ENCODE results near the gene BACH2. TPM values are rescaled to one million over a fixed set of nuclear protein-coding genes. Genes with fewer than 3 reads are reported as not detected.

The BACH2 gene
- total and polyA plus RNA-seq, 4 donors: 11.0 to 16.7 (median 12.9) TPM

- Histone ChIP-seq H3K36me3 (ENCODE audit: control insufficient read depth, insufficient read depth, low read length) (no peaks in the 10 kb centered on the region), H3K27ac (ENCODE audit: low read depth, low read length) (no peak overlapping the region), H3K4me1 (ENCODE audit: control insufficient read depth, insufficient read depth, low read length) (no peaks in the 10 kb centered on the region), H3K27me3 (ENCODE audit: control insufficient read depth, insufficient read depth, low read length) (no peaks in the 10 kb centered on the region), H3K9me3 (ENCODE audit: control insufficient read depth, insufficient read depth, low read length) (no peaks in the 10 kb centered on the region), H3K4me3 (ENCODE audit: low read depth, low read length) (no peak overlapping the region)
- DNase-seq (ENCODE audit: low read depth in 4 of 6, low spot score in 6 of 6): peak in 1 of 6 donors; percentile 40
- no CpG with 5 or more reads among the region's 2 CpGs for WGBS (ENCODE audit: insufficient coverage)
Measured at GRCh38 chr6:90233213-90233612, 63.4 kb downstream of the BACH2 start.

DNA sequence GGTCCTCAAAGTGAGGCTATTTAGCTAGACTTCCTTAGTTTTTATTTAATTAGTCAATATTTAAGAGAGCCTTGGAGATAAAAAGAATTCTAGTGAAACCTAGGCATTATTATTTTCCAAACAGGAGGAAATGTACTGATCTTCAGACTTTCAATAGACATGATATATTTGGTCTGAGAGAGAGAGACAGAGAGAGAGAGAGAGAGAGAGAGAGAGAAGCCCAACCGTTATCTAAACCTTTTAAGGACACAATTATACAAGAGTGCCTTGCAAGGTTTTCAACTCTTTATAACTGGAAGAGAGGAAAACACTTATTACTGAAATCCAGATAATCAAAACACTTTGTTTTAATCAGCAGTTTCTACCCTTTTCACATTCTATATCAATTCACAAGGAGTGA lies 64.8 kb downstream of the BACH2 start:
- WGBS (ENCODE audit: insufficient coverage): no CpG with 5 or more reads among the region's 1 CpG
- no peaks in the 10 kb centered on the region for H3K27me3 ChIP-seq (ENCODE audit: control insufficient read depth, insufficient read depth, low read length)
- H3K9me3 ChIP-seq (ENCODE audit: control insufficient read depth, insufficient read depth, low read length): no peaks in the 10 kb centered on the region
- H3K4me3 ChIP-seq (ENCODE audit: low read depth, low read length): no peak overlapping the region
- no peak overlapping the region for H3K27ac ChIP-seq (ENCODE audit: low read depth, low read length)
- no peak for DNase-seq (ENCODE audit: low read depth in 4 of 6, low spot score in 6 of 6)
- H3K36me3 ChIP-seq (ENCODE audit: control insufficient read depth, insufficient read depth, low read length): no peaks in the 10 kb centered on the region
- H3K4me1 ChIP-seq (ENCODE audit: control insufficient read depth, insufficient read depth, low read length): peaks cover 4% of the 10 kb centered on the region

- 80% methylated on average over 1 of the region's 2 CpGs for WGBS (ENCODE audit: insufficient coverage)
- peaks cover 6% of the 10 kb centered on the region for H3K4me1 ChIP-seq (ENCODE audit: control insufficient read depth, insufficient read depth, low read length)
- peak in 1 of 6 donors; percentile 20 for DNase-seq (ENCODE audit: low read depth in 4 of 6, low spot score in 6 of 6)
Measured at GRCh38 chr6:90231308-90231707, 65.3 kb downstream of the BACH2 start.

DNA sequence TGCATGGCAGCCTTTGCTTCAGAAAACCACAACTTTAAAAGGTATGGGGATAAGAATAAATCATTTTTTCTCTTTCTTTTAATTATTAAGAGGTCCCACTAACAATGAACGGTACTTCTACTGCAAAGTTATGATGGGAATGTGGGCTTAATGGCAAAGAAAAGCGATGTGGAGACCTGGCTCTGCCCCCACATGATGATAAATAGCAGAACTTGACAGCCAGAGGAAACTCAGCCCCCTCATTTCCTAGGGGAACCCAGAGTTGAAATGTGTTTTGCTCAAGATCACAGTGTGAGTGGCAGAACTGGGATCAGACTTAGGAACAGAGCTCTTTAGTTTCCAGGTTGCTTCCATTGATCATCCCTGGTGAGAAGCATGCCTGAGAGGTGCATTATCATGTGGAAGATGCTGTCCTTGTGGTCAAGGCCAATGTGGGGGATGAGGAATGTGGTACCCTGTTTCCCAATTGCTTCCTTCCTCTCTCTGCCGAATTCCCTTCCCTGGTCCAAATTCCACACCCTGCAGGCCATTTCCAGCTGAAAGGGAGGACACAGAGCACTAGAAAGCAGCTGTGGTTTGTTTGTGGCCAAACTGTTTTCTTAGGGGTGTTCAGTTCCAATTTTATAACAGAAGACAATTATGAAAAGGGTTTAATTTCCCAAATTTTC lies 66.0 kb downstream of the BACH2 start:
- Histone ChIP-seq H3K9me3 (ENCODE audit: control insufficient read depth, insufficient read depth, low read length) (no peaks in the 10 kb centered on the region), H3K36me3 (ENCODE audit: control insufficient read depth, insufficient read depth, low read length) (no peaks in the 10 kb centered on the region), H3K4me3 (ENCODE audit: low read depth, low read length) (no peak overlapping the region), H3K4me1 (ENCODE audit: control insufficient read depth, insufficient read depth, low read length) (peaks cover 6% of the 10 kb centered on the region), H3K27me3 (ENCODE audit: control insufficient read depth, insufficient read depth, low read length) (no peaks in the 10 kb centered on the region), H3K27ac (ENCODE audit: low read depth, low read length) (peak overlapping the region; percentile 44)
- DNase-seq (ENCODE audit: low read depth in 4 of 6, low spot score in 6 of 6): no peak
- WGBS (ENCODE audit: insufficient coverage): no CpG with 5 or more reads among the region's 3 CpGs

More at GRCh38 chr6:90231308-90231707, 65.3 kb downstream of the BACH2 start:
- H3K4me3 ChIP-seq (ENCODE audit: low read depth, low read length): no peak overlapping the region
- H3K9me3 ChIP-seq (ENCODE audit: control insufficient read depth, insufficient read depth, low read length): no peaks in the 10 kb centered on the region
- H3K27ac ChIP-seq (ENCODE audit: low read depth, low read length): no peak overlapping the region
- H3K27me3 ChIP-seq (ENCODE audit: control insufficient read depth, insufficient read depth, low read length): no peaks in the 10 kb centered on the region
- no peaks in the 10 kb centered on the region for H3K36me3 ChIP-seq (ENCODE audit: control insufficient read depth, insufficient read depth, low read length)

GRCh38 chr6:90229331-90230010 lies 67.2 kb downstream of the BACH2 start:
- WGBS (ENCODE audit: insufficient coverage): 93% methylated on average over 5 of the region's 10 CpGs
- Histone ChIP-seq H3K27ac (ENCODE audit: low read depth, low read length) (no peak overlapping the region), H3K4me3 (ENCODE audit: low read depth, low read length) (no peak overlapping the region), H3K36me3 (ENCODE audit: control insufficient read depth, insufficient read depth, low read length) (no peaks in the 10 kb centered on the region), H3K4me1 (ENCODE audit: control insufficient read depth, insufficient read depth, low read length) (peaks cover 6% of the 10 kb centered on the region), H3K9me3 (ENCODE audit: control insufficient read depth, insufficient read depth, low read length) (no peaks in the 10 kb centered on the region), H3K27me3 (ENCODE audit: control insufficient read depth, insufficient read depth, low read length) (no peaks in the 10 kb centered on the region)
- peak in 1 of 6 donors; percentile 6 for DNase-seq (ENCODE audit: low read depth in 4 of 6, low spot score in 6 of 6)

DNA sequence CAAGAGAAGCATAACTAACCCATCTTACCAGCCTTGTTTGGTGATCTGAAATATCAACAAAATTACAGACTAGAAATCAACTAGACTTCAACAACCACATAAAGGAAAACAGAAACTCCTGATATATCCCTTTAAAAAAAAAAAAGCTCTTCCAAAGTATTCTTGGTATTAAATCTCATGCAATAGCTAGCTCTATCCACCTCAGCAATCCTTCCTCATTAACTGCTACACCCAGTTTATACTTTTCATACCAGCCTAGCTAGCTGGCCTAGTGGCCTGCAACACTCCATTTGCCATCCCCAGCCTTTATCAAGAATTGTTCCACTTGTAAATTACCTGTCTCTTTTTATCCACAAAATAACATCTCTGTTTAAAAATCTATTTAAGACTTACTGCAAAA lies 69.0 kb downstream of the BACH2 start:
- Histone ChIP-seq H3K27ac (ENCODE audit: low read depth, low read length) (peak overlapping the region; percentile 89), H3K4me1 (ENCODE audit: control insufficient read depth, insufficient read depth, low read length) (peaks cover 6% of the 10 kb centered on the region)

GRCh38 chr6:90227213-90227612 lies 69.4 kb downstream of the BACH2 start:
- H3K27ac ChIP-seq (ENCODE audit: low read depth, low read length): peak overlapping the region; percentile 89
- no peaks in the 10 kb centered on the region for H3K27me3 ChIP-seq (ENCODE audit: control insufficient read depth, insufficient read depth, low read length)
- 9% methylated on average over 5 of the region's 6 CpGs for WGBS (ENCODE audit: insufficient coverage)
- no peak overlapping the region for H3K4me3 ChIP-seq (ENCODE audit: low read depth, low read length)
- H3K4me1 ChIP-seq (ENCODE audit: control insufficient read depth, insufficient read depth, low read length): peaks cover 6% of the 10 kb centered on the region
- no peaks in the 10 kb centered on the region for H3K36me3 ChIP-seq (ENCODE audit: control insufficient read depth, insufficient read depth, low read length)
- DNase-seq (ENCODE audit: low read depth in 4 of 6, low spot score in 6 of 6): peak in 2 of 6 donors; percentile 45 to 64
- no peaks in the 10 kb centered on the region for H3K9me3 ChIP-seq (ENCODE audit: control insufficient read depth, insufficient read depth, low read length)

More for the DNA sequence above, 69.0 kb downstream of the BACH2 start:
- no peak overlapping the region for H3K4me3 ChIP-seq (ENCODE audit: low read depth, low read length)
- no peaks in the 10 kb centered on the region for H3K36me3 ChIP-seq (ENCODE audit: control insufficient read depth, insufficient read depth, low read length)
- DNase-seq (ENCODE audit: low read depth in 4 of 6, low spot score in 6 of 6): peak in 1 of 6 donors; percentile 21
- H3K9me3 ChIP-seq (ENCODE audit: control insufficient read depth, insufficient read depth, low read length): no peaks in the 10 kb centered on the region
- H3K27me3 ChIP-seq (ENCODE audit: control insufficient read depth, insufficient read depth, low read length): no peaks in the 10 kb centered on the region

DNA sequence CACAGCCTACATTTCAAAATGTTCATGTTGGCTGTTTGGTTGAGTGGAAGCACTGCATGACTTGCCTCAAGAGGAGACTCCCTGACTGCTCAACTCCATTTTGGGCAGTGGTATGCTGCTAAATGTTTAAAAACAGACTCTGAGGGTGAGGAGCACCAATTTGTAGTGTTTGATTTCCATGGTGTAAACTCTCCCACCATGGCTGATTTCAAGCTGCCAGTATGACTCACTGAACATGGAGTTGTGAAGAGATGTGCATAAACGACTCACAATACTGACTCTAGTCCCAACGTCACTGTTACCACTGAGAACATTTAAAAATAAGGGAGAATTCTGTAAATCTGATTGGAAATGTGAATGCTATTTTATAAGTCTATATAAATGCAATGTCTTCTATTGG lies 70.4 kb downstream of the BACH2 start:
- Histone ChIP-seq H3K9me3 (ENCODE audit: control insufficient read depth, insufficient read depth, low read length) (no peaks in the 10 kb centered on the region), H3K27ac (ENCODE audit: low read depth, low read length) (peak overlapping the region; percentile 89), H3K27me3 (ENCODE audit: control insufficient read depth, insufficient read depth, low read length) (no peaks in the 10 kb centered on the region), H3K4me3 (ENCODE audit: low read depth, low read length) (no peak overlapping the region), H3K4me1 (ENCODE audit: control insufficient read depth, insufficient read depth, low read length) (peaks cover 6% of the 10 kb centered on the region), H3K36me3 (ENCODE audit: control insufficient read depth, insufficient read depth, low read length) (no peaks in the 10 kb centered on the region)
- DNase-seq (ENCODE audit: low read depth in 4 of 6, low spot score in 6 of 6): no peak
- no CpG with 5 or more reads among the region's 2 CpGs for WGBS (ENCODE audit: insufficient coverage)

- no peak for DNase-seq (ENCODE audit: low read depth in 4 of 6, low spot score in 6 of 6)
- no CpG with 5 or more reads among the region's 1 CpG for WGBS (ENCODE audit: insufficient coverage)
- Histone ChIP-seq H3K27ac (ENCODE audit: low read depth, low read length) (no peak overlapping the region), H3K27me3 (ENCODE audit: control insufficient read depth, insufficient read depth, low read length) (no peaks in the 10 kb centered on the region), H3K9me3 (ENCODE audit: control insufficient read depth, insufficient read depth, low read length) (no peaks in the 10 kb centered on the region), H3K4me3 (ENCODE audit: low read depth, low read length) (no peak overlapping the region), H3K36me3 (ENCODE audit: control insufficient read depth, insufficient read depth, low read length) (no peaks in the 10 kb centered on the region), H3K4me1 (ENCODE audit: control insufficient read depth, insufficient read depth, low read length) (peaks cover 10% of the 10 kb centered on the region)
Measured at GRCh38 chr6:90224196-90224595, 72.4 kb downstream of the BACH2 start.

DNA sequence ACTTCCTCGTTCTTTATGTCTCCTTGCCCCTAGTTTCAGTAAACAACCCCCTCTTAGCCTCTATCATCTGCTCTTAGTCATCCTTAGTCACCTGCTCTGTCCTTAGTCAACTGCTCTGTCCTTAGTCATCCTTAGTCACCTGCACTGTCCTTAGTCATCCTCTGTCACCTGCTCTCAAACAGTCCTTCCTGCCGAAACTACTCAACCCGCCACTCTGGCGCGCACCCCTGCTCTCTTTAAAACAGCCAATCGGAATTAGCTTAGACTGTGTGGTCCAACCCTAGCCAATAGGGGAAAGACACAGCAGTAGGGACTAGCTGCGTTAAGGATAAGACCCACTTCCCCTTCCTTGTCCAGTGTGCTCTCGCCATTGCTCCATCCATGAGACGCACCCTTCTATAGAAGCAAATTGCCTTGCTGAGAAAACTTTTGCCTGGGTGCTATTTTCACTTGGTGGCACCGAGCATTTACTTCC lies 73.9 kb downstream of the BACH2 start:
- Histone ChIP-seq H3K27me3 (ENCODE audit: control insufficient read depth, insufficient read depth, low read length) (no peaks in the 10 kb centered on the region), H3K36me3 (ENCODE audit: control insufficient read depth, insufficient read depth, low read length) (no peaks in the 10 kb centered on the region), H3K27ac (ENCODE audit: low read depth, low read length) (no peak overlapping the region), H3K4me1 (ENCODE audit: control insufficient read depth, insufficient read depth, low read length) (peaks cover 21% of the 10 kb centered on the region), H3K9me3 (ENCODE audit: control insufficient read depth, insufficient read depth, low read length) (no peaks in the 10 kb centered on the region), H3K4me3 (ENCODE audit: low read depth, low read length) (no peak overlapping the region)
- WGBS (ENCODE audit: insufficient coverage): 93% methylated on average over 9 of the region's 10 CpGs
- no peak for DNase-seq (ENCODE audit: low read depth in 4 of 6, low spot score in 6 of 6)

Data from spinal cord (tissue), 10 donors.